SK-N-SH treated with all-trans-retinoic acid at 6 μM for 48 hours (cell line): ENCODE measurements around the gene KIAA1671.
"Not testable (repeated sequence)": the region's sequence is repeated elsewhere in the genome, so short reads cannot be mapped to it uniquely, and the experiment has no call there.

ENCODE experiments used
- ATAC-seq: fragments of 200-7000 bp; cut with Tn5 transposase; 3 replicates; pipeline ENCODE4 v1.9.1; 2020; ENCODE audit warnings: mild to moderate bottlenecking, moderate library complexity
- ARNTL ChIP-seq: fragments of 450-650 bp; formaldehyde crosslinking; IDR thresholded peaks from 2 replicates; pipeline ENCODE4 v1.5.0; 2020; ENCODE audit warnings: low read depth, mild to moderate bottlenecking, moderate library complexity, borderline replicate concordance
- BACH2 ChIP-seq: fragments of 250-450 bp; sonication (Bioruptor Pico); IDR thresholded peaks from 2 replicates; pipeline ENCODE4 v1.9.0; 2021; ENCODE audit warnings: mild to moderate bottlenecking, borderline replicate concordance
- CREB5 ChIP-seq: fragments of 250-450 bp; sonication (Bioruptor Pico); IDR thresholded peaks from 2 replicates; pipeline ENCODE4 v1.5.1; 2020; ENCODE audit warnings: low read depth, mild to moderate bottlenecking, moderate library complexity
- CSDC2 ChIP-seq: fragments of 250-450 bp; sonication (Bioruptor Pico); IDR thresholded peaks from 2 replicates; pipeline ENCODE4 v1.5.0; 2020; ENCODE audit warnings: mild to moderate bottlenecking, moderate library complexity
- CSRNP3 ChIP-seq: fragments of 250-450 bp; sonication (Bioruptor Pico); IDR thresholded peaks from 2 replicates; pipeline ENCODE4 v1.5.1; 2021; ENCODE audit warnings: mild to moderate bottlenecking, moderate library complexity
- GLIS3 ChIP-seq: fragments of 250-450 bp; sonication (Bioruptor Pico); IDR thresholded peaks from 2 replicates; pipeline ENCODE4 v1.5.0; 2020; ENCODE audit warnings: mild to moderate bottlenecking, moderate library complexity
- ISL1 ChIP-seq: fragments of 250-450 bp; sonication (Bioruptor Pico); IDR thresholded peaks from 2 replicates; pipeline ENCODE4 v2.1.2; 2022; ENCODE audit warnings: mild to moderate bottlenecking, moderate library complexity
- OSR1 ChIP-seq: fragments of 250-450 bp; sonication (Bioruptor Pico); IDR thresholded peaks from 2 replicates; pipeline ENCODE4 v1.8.0; 2022; ENCODE audit warnings: moderate library complexity, mild to moderate bottlenecking, inconsistent platforms
- PATZ1 ChIP-seq: fragments of 250-450 bp; sonication (Bioruptor Pico); IDR thresholded peaks from 2 replicates; pipeline ENCODE4 v1.8.0; 2020; ENCODE audit warnings: mild to moderate bottlenecking, moderate library complexity, borderline replicate concordance
- POU6F1 ChIP-seq: fragments of 250-450 bp; sonication (Bioruptor Pico); IDR thresholded peaks from 2 replicates; pipeline ENCODE4 v1.8.0; 2021; ENCODE audit warnings: low read depth, mild to moderate bottlenecking, moderate library complexity, borderline replicate concordance
- SNAI2 ChIP-seq: fragments of 250-450 bp; sonication (Bioruptor Pico); IDR thresholded peaks from 2 replicates; pipeline ENCODE4 v1.5.0; 2020; ENCODE audit warnings: mild to moderate bottlenecking, moderate library complexity
- TCF4 ChIP-seq: fragments of 250-450 bp; sonication (Bioruptor Pico); IDR thresholded peaks from 2 replicates; pipeline ENCODE4 v1.8.0; 2021; ENCODE audit warnings: mild to moderate bottlenecking, moderate library complexity, borderline replicate concordance
- TOX ChIP-seq: fragments of 250-450 bp; sonication (Bioruptor Pico); IDR thresholded peaks from 2 replicates; pipeline ENCODE4 v1.8.0; 2021; ENCODE audit warnings: mild to moderate bottlenecking, moderate library complexity, borderline replicate concordance
- TSHZ2 ChIP-seq: fragments of 250-450 bp; sonication (Bioruptor Pico); IDR thresholded peaks from 2 replicates; pipeline ENCODE4 v1.5.0; 2020; ENCODE audit warnings: mild to moderate bottlenecking, moderate library complexity
- ZC3H10 ChIP-seq: fragments of 250-450 bp; sonication (Bioruptor Pico); IDR thresholded peaks from 2 replicates; pipeline ENCODE4 v1.5.1; 2021; ENCODE audit warnings: mild to moderate bottlenecking, moderate library complexity
- ZFP3 ChIP-seq: fragments of 250-450 bp; sonication (Bioruptor Pico); IDR thresholded peaks from 2 replicates; pipeline ENCODE4 v1.5.0; 2020; ENCODE audit warnings: mild to moderate bottlenecking, moderate library complexity
- ZFP30 ChIP-seq: fragments of 450-650 bp; formaldehyde crosslinking; IDR thresholded peaks from 2 replicates; pipeline ENCODE4 v1.5.0; 2022; ENCODE audit warnings: mild to moderate bottlenecking, moderate library complexity
- ZNF565 ChIP-seq: fragments of 450-650 bp; formaldehyde crosslinking; conservative IDR thresholded peaks from 2 replicates; pipeline ENCODE4 v1.5.0; 2020; ENCODE audit warnings: low read depth, mild to moderate bottlenecking, moderate library complexity
- ZNF70 ChIP-seq: fragments of 450-650 bp; formaldehyde crosslinking; IDR thresholded peaks from 2 replicates; pipeline ENCODE4 v1.5.0; 2020; ENCODE audit warnings: mild to moderate bottlenecking, moderate library complexity
- ZNF8 ChIP-seq: fragments of 450-650 bp; formaldehyde crosslinking; IDR thresholded peaks from 2 replicates; pipeline ENCODE4 v1.5.0; 2020; ENCODE audit warnings: mild to moderate bottlenecking, moderate library complexity

KIAA1671 gene

GRCh38 chr22:25223269-25223850 lies 270.8 kb downstream of the KIAA1671 start:
- TF ChIP-seq BACH2, result no peak
- TF ChIP-seq ISL1, result no peak
- no peak for TF ChIP-seq OSR1 (CRISPR knock-in tag)
- TF ChIP-seq ZC3H10, result no peak
- no peak for TF ChIP-seq GLIS3 (CRISPR knock-in tag)
- no peak for TF ChIP-seq CSDC2 (CRISPR knock-in tag)
- no peak for TF ChIP-seq POU6F1 (CRISPR knock-in tag)
- TF ChIP-seq PATZ1 (CRISPR knock-in tag), result no peak
- TF ChIP-seq ZFP30 (CRISPR knock-in tag), result no peak
- no peak for TF ChIP-seq ZNF70 (CRISPR knock-in tag)
- TF ChIP-seq TSHZ2 (CRISPR knock-in tag), result no peak
- no peak for TF ChIP-seq CREB5 (CRISPR knock-in tag)
- TF ChIP-seq TCF4 (CRISPR knock-in tag), result no peak
- TF ChIP-seq ZNF8 (CRISPR knock-in tag), result no peak
- no peak for TF ChIP-seq CSRNP3 (CRISPR knock-in tag)
- no peak for ATAC-seq

GRCh38 chr22:25228822-25229221 lies 276.3 kb downstream of the KIAA1671 start:
- no peak for ATAC-seq
- TF ChIP-seq ZC3H10 (no peak), ARNTL (no peak), ZFP3 (no peak), OSR1 (CRISPR knock-in tag) (no peak), ZNF8 (CRISPR knock-in tag) (no peak), ZNF565 (CRISPR knock-in tag) (no peak), SNAI2 (CRISPR knock-in tag) (no peak)

- not testable (repeated sequence) for ATAC-seq
These were observed 278.2 kb downstream of the KIAA1671 start for GRCh38 chr22:25230760-25231159.

GRCh38 chr22:25232301-25232700 lies 279.8 kb downstream of the KIAA1671 start:
- TF ChIP-seq GLIS3 (CRISPR knock-in tag), result no peak
- no peak for TF ChIP-seq CSDC2 (CRISPR knock-in tag)
- no peak for TF ChIP-seq ZC3H10
- no peak for TF ChIP-seq SNAI2 (CRISPR knock-in tag)
- no peak for TF ChIP-seq OSR1 (CRISPR knock-in tag)
- no peak for TF ChIP-seq TOX (CRISPR knock-in tag)
- TF ChIP-seq ZNF565 (CRISPR knock-in tag), result no peak
- ATAC-seq, result no peak

- ATAC-seq, result not testable (repeated sequence)
These were observed 281.2 kb downstream of the KIAA1671 start for GRCh38 chr22:25233706-25234105.
